Heart right ventricle (tissue), 16 donors: ENCODE results near the gene NPTX2. TPM values are rescaled to one million over a fixed set of nuclear protein-coding genes. Genes with fewer than 3 reads are reported as not detected.

Source experiments
- ATAC-seq, 8 donors: fragments of 200-7000 bp; cut with Tn5 transposase; one replicate each; pipeline ENCODE4 v1.9.1; 2020; ENCODE audit warnings: mild to moderate bottlenecking in 8 of 8, moderate library complexity in 8 of 8, moderate number of reproducible peaks in 1 of 8
- DNase-seq, 2 donors: peaks; one replicate each; pipeline ENCODE4 v3.0.0-alpha.2; 2020
- H3K27ac ChIP-seq, 10 donors: fragments of 200-600 bp; sonication (generic) in 2 of 10; one replicate each; pipeline versions ENCODE4 v1.5.0 to v1.8.0; 2020 to 2022; ENCODE audit warnings: mild to moderate bottlenecking in 3 of 10
- H3K27me3 ChIP-seq, 7 donors: fragments of 200-600 bp; one replicate each; pipeline ENCODE4 v1.8.0; 2021 to 2022; ENCODE audit warnings: mild to moderate bottlenecking in 2 of 7
- H3K36me3 ChIP-seq, 9 donors: fragments of 200-600 bp; sonication (generic) in 1 of 9; one replicate each; pipeline versions ENCODE4 v1.5.0 to v1.8.0; 2020 to 2022; ENCODE audit warnings: mild to moderate bottlenecking in 2 of 9
- H3K4me1 ChIP-seq, 9 donors: fragments of 200-600 bp; sonication (generic) in 1 of 9; one replicate each; pipeline versions ENCODE4 v1.5.0 to v1.8.0; 2020 to 2022; ENCODE audit warnings: mild to moderate bottlenecking in 4 of 9
- H3K4me3 ChIP-seq, 10 donors: fragments of 200-600 bp; sonication (generic) in 2 of 10; one replicate each; pipeline versions ENCODE4 v1.5.0 to v1.8.0; 2020 to 2022; ENCODE audit warnings: mild to moderate bottlenecking in 7 of 10, moderate library complexity in 2 of 10
- H3K9me3 ChIP-seq, 11 donors: fragments of 200-600 bp in 10 of 11; sonication (generic) in 2 of 11; one replicate each; pipeline versions ENCODE4 v1.5.0 to v1.8.0; 2013 to 2022; ENCODE audit warnings: mild to moderate bottlenecking in 2 of 11, control low read depth in 1 of 11, moderate library complexity in 1 of 11
- CTCF ChIP-seq, 9 donors: fragments of 200-600 bp; sonication (generic) in 2 of 9; IDR thresholded peaks; one replicate each; pipeline versions ENCODE4 v1.5.0 to v1.8.0; 2021 to 2022; ENCODE audit warnings: antibody characterized with exemption in 9 of 9, mild to moderate bottlenecking in 5 of 9, moderate library complexity in 1 of 9
- WGBS, 2 donors: extraction: QIAGEN DNeasy Blood & Tissue Kit; methylation state at CpG; one replicate each; pipeline ENCODE4 v1.1.7; 2013; ENCODE audit warnings: inconsistent platforms in 1 of 2; 5-methylcytosine and 5-hydroxymethylcytosine counted together
- intact Hi-C, 10 donors: fragments of 100-400 bp; cut with DNase I; formaldehyde crosslinking; loops; one replicate each; pipeline versions ENCODE4 v1.11.1 to v1.14.2; 2022
- polyA plus RNA-seq, 2 donors: library from polyadenylated mRNA; stranded (reverse); fragments of 200-250 nt; gene quantifications; one replicate each; pipeline ENCODE4 v1.2.3, GENCODE V29; 2013
- total RNA-seq, 10 donors: library from RNA; stranded (reverse); fragmentation: NEBNext Ultra II Directional in 3 of 10; extraction: Animal tissue kit (Norgen Biotek cat#: 25700) in 3 of 10; gene quantifications; one replicate each; pipeline versions ENCODE4 v1.2.1 to v1.2.4, GENCODE V29; 2021 to 2023
- donor health status: Arrhythmogenic right ventricular cardiomyopathy.
- donor health status: ischemic (EF 13 %, LVEDD 7.1; RV severe dilation, severe dysfunction).
- donor health status: healthy with polysubstance abuse.
- donor health status: DM: no; HTN: yes; CAD: no.
- donor health status: DM: no; HTN: no; CAD: no.
- donor health status: ischemic (EF 25% LVEDD 6.9; RV normal size, moderate dysfunction).
- donor health status: ischemic (EF 25% LVEDD 5.7; RV mildly dilated, moderate dysfunction).
- donor health status: healthy.
- donor health status: DM: yes; HTN: yes; CAD: no.
- donor health status: Ischemic cardiomyopathy.
- donor health status: ischemic (EF 35%, LVEDD 5.7; RV mildly dilated, moderate dysfunction).
- donor health status: nonischemic (EF 11% LVEDD 7.7; RV severe dilation, severe dysfunction).
- donor health status: DM: yes; HTN: yes; CAD: no.
- donor health status: PGD.
- donor health status: ischemic (EF 29% LVEDD 5.4; RV normal size, mild dysfunction).
- donor health status: nonischemic (EF 23%, LVEDD 6.1; RV moderate dilation, normal function).

The NPTX2 gene
- total and polyA plus RNA-seq, 12 donors = 0.44 to 11.1 (median 1.7) TPM

- Histone ChIP-seq H3K9me3 (peaks cover 0 to 18% (median 9%) of the 10 kb centered on the region in 11 donors), H3K4me1 (no peaks in the 10 kb centered on the region), H3K27me3 (peaks cover 0 to 52% (median 24%) of the 10 kb centered on the region in 7 donors), H3K36me3 (no peaks in the 10 kb centered on the region), H3K27ac (no peak overlapping the region), H3K4me3 (no peak overlapping the region)
- no peak for TF ChIP-seq CTCF (IDR thresholded peaks at IDR 0.05)
- ATAC-seq (no peak), DNase-seq (no peak)
- 43 to 48% methylated on average over 13 of the region's 13 CpGs for WGBS, 2 donors
- intact Hi-C loops = loop anchor here in 1 of 10 donors (10.0 kb wide), 1 partner anchor 64 kb away; no protein-coding TSS in a partner anchor
These were observed 11.9 kb downstream of the NPTX2 start for GRCh38 chr7:98629001-98629431.

GRCh38 chr7:98630149-98630548 is 13.1 kb downstream of the NPTX2 start:
- intact Hi-C loops = no loop called here
- no peak for ATAC-seq
- Histone ChIP-seq H3K4me3 (no peak overlapping the region), H3K4me1 (no peaks in the 10 kb centered on the region), H3K36me3 (no peaks in the 10 kb centered on the region), H3K27ac (no peak overlapping the region), H3K9me3 (peaks cover 0 to 18% (median 9%) of the 10 kb centered on the region in 11 donors), H3K27me3 (peaks cover 0 to 43% (median 24%) of the 10 kb centered on the region in 7 donors)
- no peak for DNase-seq
- 78 to 79% methylated on average over 9 of the region's 9 CpGs for WGBS, 2 donors
- no peak for TF ChIP-seq CTCF (IDR thresholded peaks at IDR 0.05)

- TF ChIP-seq CTCF (IDR thresholded peaks at IDR 0.05) = no peak
- peaks cover 0 to 40% (median 24%) of the 10 kb centered on the region in 7 donors for H3K27me3 ChIP-seq
- no peaks in the 10 kb centered on the region for H3K36me3 ChIP-seq
- H3K4me3 ChIP-seq = no peak overlapping the region
- no peak for DNase-seq
- no peak for ATAC-seq
- no peaks in the 10 kb centered on the region for H3K4me1 ChIP-seq
- intact Hi-C loops = no loop called here
- 50 to 61% methylated on average over 3 of the region's 3 CpGs for WGBS, 2 donors
- peaks cover 0 to 18% (median 9%) of the 10 kb centered on the region in 11 donors for H3K9me3 ChIP-seq
- H3K27ac ChIP-seq = no peak overlapping the region
These were observed 13.7 kb downstream of the NPTX2 start for GRCh38 chr7:98630770-98631169.

GRCh38 chr7:98638853-98639252 is 21.8 kb downstream of the NPTX2 start:
- Histone ChIP-seq H3K4me1 (no peaks in the 10 kb centered on the region), H3K4me3 (no peak overlapping the region), H3K36me3 (no peaks in the 10 kb centered on the region), H3K27me3 (peaks cover 0 to 7% (median 0%) of the 10 kb centered on the region in 7 donors), H3K9me3 (peaks cover 0 to 26% (median 8%) of the 10 kb centered on the region in 11 donors), H3K27ac (no peak overlapping the region)
- 80 to 87% methylated on average over 2 of the region's 2 CpGs for WGBS, 2 donors
- intact Hi-C loops = no loop called here
- DNase-seq (no peak), ATAC-seq (no peak)
- TF ChIP-seq CTCF (IDR thresholded peaks at IDR 0.05) = no peak
